CD14-positive monocyte (primary cell): Measurements from ENCODE around the gene PIGO. TPM values are rescaled to one million over a fixed set of nuclear protein-coding genes. Genes with fewer than 3 reads are reported as not detected.

Source experiments
- DNase-seq, 3 donors: peaks; one replicate each; pipeline ENCODE4 v3.0.0-alpha.2; 2011 to 2022
- H2AFZ ChIP-seq: 2 replicates; pipeline ENCODE4 v1.6.0; 2012; ENCODE audit warnings: mild to moderate bottlenecking, low read depth, low read length, inconsistent platforms; ENCODE audit not compliant: insufficient read depth, poor library complexity, severe bottlenecking
- H3K27ac ChIP-seq, 2 donors: 1 replicate in 1 of 2; 2 replicates in 1 of 2; pipeline ENCODE4 v1.5.1; 2012 to 2013; ENCODE audit warnings: low read length in 2 of 2, control low read depth in 1 of 2, inconsistent platforms in 1 of 2, low read depth in 1 of 2, mild to moderate bottlenecking in 1 of 2
- H3K27me3 ChIP-seq, 2 donors: one replicate each; pipeline versions ENCODE4 v1.6.0 to v1.6.1; 2011 to 2013; ENCODE audit warnings: low read length in 2 of 2; ENCODE audit not compliant: control insufficient read depth in 2 of 2, insufficient read depth in 2 of 2
- H3K36me3 ChIP-seq, 2 donors: replicated peaks in 1 of 2; 1 replicate in 1 of 2; 2 replicates in 1 of 2; pipeline versions ENCODE4 v1.5.1 to v1.6.1; 2012 to 2013; ENCODE audit warnings: low read length in 2 of 2, control low read depth in 1 of 2, inconsistent platforms in 1 of 2, mild to moderate bottlenecking in 1 of 2; ENCODE audit not compliant: insufficient read depth in 2 of 2, control insufficient read depth in 1 of 2
- H3K4me1 ChIP-seq, 2 donors: 1 replicate in 1 of 2; 2 replicates in 1 of 2; pipeline versions ENCODE4 v1.5.1 to v1.6.1; 2012 to 2013; ENCODE audit warnings: low read length in 2 of 2, control low read depth in 1 of 2, inconsistent platforms in 1 of 2, mild to moderate bottlenecking in 1 of 2, moderate library complexity in 1 of 2; ENCODE audit not compliant: insufficient read depth in 2 of 2, control insufficient read depth in 1 of 2
- H3K4me2 ChIP-seq: replicated peaks from 2 replicates; pipeline ENCODE3; 2012; ENCODE audit warnings: low read length, moderate library complexity, mild to moderate bottlenecking; ENCODE audit not compliant: poor library complexity, severe bottlenecking; ENCODE audit errors: extremely low read depth
- H3K4me3 ChIP-seq, 3 experiments: fragments of 200-600 bp in 1 of 3; sonication (generic) in 1 of 3; replicated peaks in 1 of 3; 1 replicate in 2 of 3; 2 replicates in 1 of 3; pipeline ENCODE4 v1.5.1; 2011 to 2013; ENCODE audit warnings: low read length in 3 of 3, mild to moderate bottlenecking in 3 of 3, control low read depth in 2 of 3, low read depth in 2 of 3, inconsistent platforms in 1 of 3, moderate library complexity in 1 of 3
- H3K79me2 ChIP-seq: 2 replicates; pipeline ENCODE4 v1.6.0; 2012; ENCODE audit warnings: mild to moderate bottlenecking, control low read depth, inconsistent platforms, low read length, moderate library complexity; ENCODE audit not compliant: insufficient read depth
- H3K9ac ChIP-seq: 2 replicates; pipeline ENCODE4 v1.6.0; 2017; ENCODE audit warnings: low read length, mild to moderate bottlenecking; ENCODE audit not compliant: insufficient read depth, poor library complexity, severe bottlenecking
- H3K9me3 ChIP-seq, 2 donors: replicated peaks in 1 of 2; 1 replicate in 1 of 2; 2 replicates in 1 of 2; pipeline versions ENCODE4 v1.5.1 to v1.6.1; 2012 to 2013; ENCODE audit warnings: low read length in 2 of 2, control low read depth in 1 of 2; ENCODE audit not compliant: control insufficient read depth in 1 of 2, insufficient read depth in 1 of 2
- H4K20me1 ChIP-seq: 2 replicates; pipeline ENCODE4 v1.6.0; 2012; ENCODE audit warnings: mild to moderate bottlenecking, low read length, control low read depth, moderate library complexity; ENCODE audit not compliant: insufficient read depth
- H3K27ac Mint-ChIP-seq, 7 donors: one replicate each; pipeline ENCODE4 v1.8.0; 2020; ENCODE audit warnings: mild to moderate bottlenecking in 7 of 7, mixed read lengths in 7 of 7, moderate library complexity in 6 of 7, inconsistent platforms in 2 of 7
- H3K27me3 Mint-ChIP-seq, 3 donors: one replicate each; pipeline ENCODE4 v1.8.0; 2021 to 2022; ENCODE audit warnings: low read depth in 3 of 3, mild to moderate bottlenecking in 3 of 3, mixed read lengths in 3 of 3, moderate library complexity in 3 of 3, inconsistent platforms in 1 of 3
- H3K36me3 Mint-ChIP-seq, 2 donors: one replicate each; pipeline ENCODE4 v1.8.0; 2020; ENCODE audit warnings: mixed read lengths in 2 of 2, inconsistent platforms in 1 of 2, mild to moderate bottlenecking in 1 of 2
- H3K4me1 Mint-ChIP-seq: one replicate; pipeline ENCODE4 v1.8.0; 2020; ENCODE audit warnings: mild to moderate bottlenecking, mixed read lengths
- H3K4me3 Mint-ChIP-seq, 2 donors: one replicate each; pipeline ENCODE4 v1.8.0; 2020; ENCODE audit warnings: mild to moderate bottlenecking in 2 of 2, mixed read lengths in 2 of 2, moderate library complexity in 1 of 2
- H3K9me3 Mint-ChIP-seq, 7 donors: one replicate each; pipeline ENCODE4 v1.8.0; 2020 to 2022; ENCODE audit warnings: mixed read lengths in 7 of 7, mild to moderate bottlenecking in 6 of 7, moderate library complexity in 6 of 7, inconsistent platforms in 2 of 7
- WGBS: methylation state at CpG from one replicate; pipeline ENCODE4 v1.1.5; 2013; ENCODE audit warnings: missing lambda C conversion rate; ENCODE audit not compliant: insufficient coverage; 5-methylcytosine and 5-hydroxymethylcytosine counted together
- intact Hi-C, 2 donors: fragments of 100-400 bp; cut with micrococcal nuclease; formaldehyde crosslinking; loops; one replicate each; pipeline versions ENCODE4 v1.15.0 to v1.15.1; 2023
- polyA plus RNA-seq, 3 donors: library from polyadenylated mRNA; depleted of rRNA in 1 of 3; unstranded in 2 of 3; stranded (reverse) in 1 of 3; fragments of 300-500 nt in 2 of 3; fragments of >200 nt in 1 of 3; fragmentation: Illumina TruSeq in 2 of 3; gene quantifications; 1 replicate in 2 of 3; 2 replicates in 1 of 3; pipeline ENCODE4 v1.2.3, GENCODE V29; 2012 to 2021
- TF ChIP-seq, protein P1 (sequence below): fragments of 200-600 bp; IDR thresholded peaks from one replicate; pipeline ENCODE4 v1.8.0; 2022; ENCODE audit warnings: antibody characterized with exemption, mild to moderate bottlenecking

Gene PIGO
- polyA plus RNA-seq, 3 donors, result 15.7 to 19.1 (median 17.3) TPM

DNA sequence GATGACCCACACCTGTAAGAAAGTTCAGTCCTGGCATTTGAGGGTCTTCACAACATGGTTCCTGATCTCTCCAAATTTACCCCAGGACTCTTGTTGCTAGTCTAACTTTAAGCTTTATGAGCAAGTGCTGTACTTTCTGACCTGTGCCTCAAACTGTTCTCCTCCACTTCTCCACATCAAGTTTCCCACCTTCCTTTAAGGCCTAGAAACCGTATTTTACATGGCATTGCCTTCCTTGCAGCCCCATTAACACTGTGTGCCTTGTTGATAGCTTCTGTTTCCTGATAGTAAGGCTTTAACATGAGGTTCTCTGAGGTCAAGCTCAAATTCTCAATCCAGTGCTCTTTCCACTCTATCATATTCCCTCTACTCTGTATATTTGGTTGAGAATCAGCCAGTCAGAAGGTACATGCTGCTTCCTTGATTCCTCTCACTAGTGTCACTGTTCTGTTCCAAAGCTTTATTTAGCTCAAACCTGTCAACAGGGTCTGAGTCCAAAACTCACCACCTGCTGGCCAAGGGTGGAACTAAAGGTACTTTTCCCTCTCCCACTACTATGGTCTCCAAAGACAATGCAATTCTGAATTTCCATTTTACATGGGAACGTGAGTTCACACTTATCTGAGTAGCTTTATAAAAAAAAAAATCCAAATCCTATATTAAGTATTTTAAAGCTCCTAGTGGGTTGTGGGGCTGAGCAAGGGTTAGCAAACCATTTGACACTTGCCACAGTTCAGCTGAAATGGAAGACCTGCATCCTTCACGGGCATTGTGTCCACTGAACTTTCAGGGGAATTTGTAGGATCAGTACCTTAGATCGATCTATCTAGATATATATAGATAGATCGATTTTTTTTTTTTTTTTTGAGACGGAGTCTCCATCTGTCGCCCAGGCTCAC, 45.1 kb downstream of the PIGO start:
- Mint-ChIP-seq H3K4me1 (no peaks in the 10 kb centered on the region), H3K4me3 (no peak overlapping the region), H3K27me3 (no peaks in the 10 kb centered on the region), H3K27ac (no peak overlapping the region), H3K36me3 (peaks cover 45 to 84% of the 10 kb centered on the region in 2 donors), H3K9me3 (no peaks in the 10 kb centered on the region)
- no peak overlapping the region for H3K9ac ChIP-seq
- H3K9me3 ChIP-seq, result no peaks in the 10 kb centered on the region
- H3K27ac ChIP-seq, result no peak overlapping the region
- H3K4me1 ChIP-seq, result no peaks in the 10 kb centered on the region
- intact Hi-C loops, result loop anchor here in 1 of 2 donors (2.0 kb wide), 1 partner anchor 153 kb away; no protein-coding TSS in a partner anchor
- peaks cover 4% of the 10 kb centered on the region for H4K20me1 ChIP-seq
- peaks cover 22 to 80% of the 10 kb centered on the region in 2 donors for H3K36me3 ChIP-seq
- TF ChIP-seq, protein P1, sequence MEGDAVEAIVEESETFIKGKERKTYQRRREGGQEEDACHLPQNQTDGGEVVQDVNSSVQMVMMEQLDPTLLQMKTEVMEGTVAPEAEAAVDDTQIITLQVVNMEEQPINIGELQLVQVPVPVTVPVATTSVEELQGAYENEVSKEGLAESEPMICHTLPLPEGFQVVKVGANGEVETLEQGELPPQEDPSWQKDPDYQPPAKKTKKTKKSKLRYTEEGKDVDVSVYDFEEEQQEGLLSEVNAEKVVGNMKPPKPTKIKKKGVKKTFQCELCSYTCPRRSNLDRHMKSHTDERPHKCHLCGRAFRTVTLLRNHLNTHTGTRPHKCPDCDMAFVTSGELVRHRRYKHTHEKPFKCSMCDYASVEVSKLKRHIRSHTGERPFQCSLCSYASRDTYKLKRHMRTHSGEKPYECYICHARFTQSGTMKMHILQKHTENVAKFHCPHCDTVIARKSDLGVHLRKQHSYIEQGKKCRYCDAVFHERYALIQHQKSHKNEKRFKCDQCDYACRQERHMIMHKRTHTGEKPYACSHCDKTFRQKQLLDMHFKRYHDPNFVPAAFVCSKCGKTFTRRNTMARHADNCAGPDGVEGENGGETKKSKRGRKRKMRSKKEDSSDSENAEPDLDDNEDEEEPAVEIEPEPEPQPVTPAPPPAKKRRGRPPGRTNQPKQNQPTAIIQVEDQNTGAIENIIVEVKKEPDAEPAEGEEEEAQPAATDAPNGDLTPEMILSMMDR, result peak; percentile 70
- no peaks in the 10 kb centered on the region for H3K79me2 ChIP-seq
- H3K4me3 ChIP-seq, result no peak overlapping the region
- WGBS, result 100% methylated on average over 2 of the region's 7 CpGs
- H3K27me3 ChIP-seq, result no peaks in the 10 kb centered on the region
- H2AFZ ChIP-seq, result no peak overlapping the region
- H3K4me2 ChIP-seq, result no peak overlapping the region
- peak; percentile 11 to 32 (median 28) for DNase-seq

DNA sequence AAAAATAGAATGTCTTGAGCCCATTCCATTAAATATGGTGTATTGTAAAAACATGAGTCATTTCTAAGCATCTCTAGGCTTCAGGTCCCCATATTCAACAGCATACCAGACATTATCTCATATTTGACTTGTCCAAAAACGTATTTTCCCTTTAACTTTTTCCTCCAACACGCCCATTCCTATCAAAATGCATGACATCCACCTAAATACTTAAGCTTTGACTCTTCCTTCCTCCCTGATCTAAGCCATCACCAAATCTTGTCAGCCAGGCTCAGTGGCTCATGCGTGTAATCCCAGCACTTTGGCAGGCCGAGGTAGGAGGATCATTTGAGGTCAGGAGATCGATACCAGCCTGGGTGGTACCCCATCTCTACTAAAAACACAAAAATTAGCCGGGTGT, 47.9 kb downstream of the PIGO start:
- no peak for DNase-seq
- no peak overlapping the region for H2AFZ ChIP-seq
- H3K36me3 Mint-ChIP-seq, result peaks cover 35 to 75% of the 10 kb centered on the region in 2 donors
- H3K27ac Mint-ChIP-seq, result no peak overlapping the region
- no peaks in the 10 kb centered on the region for H3K4me1 Mint-ChIP-seq
- no peak overlapping the region for H3K27ac ChIP-seq
- H3K79me2 ChIP-seq, result no peaks in the 10 kb centered on the region
- H3K4me3 ChIP-seq, result no peak overlapping the region
- H3K27me3 Mint-ChIP-seq, result peaks cover 0 to 2% (median 0%) of the 10 kb centered on the region in 3 donors
- WGBS, result 100% methylated on average over 5 of the region's 6 CpGs
- H3K9me3 ChIP-seq, result no peaks in the 10 kb centered on the region
- no peak overlapping the region for H3K4me3 Mint-ChIP-seq
- peaks cover 12 to 79% of the 10 kb centered on the region in 2 donors for H3K36me3 ChIP-seq
- intact Hi-C loops, result no loop called here
- TF ChIP-seq, protein P1, result no peak
- no peaks in the 10 kb centered on the region for H3K9me3 Mint-ChIP-seq
- H3K27me3 ChIP-seq, result no peaks in the 10 kb centered on the region
- H3K4me1 ChIP-seq, result no peaks in the 10 kb centered on the region
- no peak overlapping the region for H3K9ac ChIP-seq
- H4K20me1 ChIP-seq, result peaks cover 4% of the 10 kb centered on the region
- no peak overlapping the region for H3K4me2 ChIP-seq
